H54 (cell line): ENCODE measurements around the gene UBAP2L.
"Not testable (repeated sequence)": the region's sequence is repeated elsewhere in the genome, so short reads cannot be mapped to it uniquely, and the experiment has no call there.

ENCODE experiments used
- DNase-seq: peaks from one replicate; pipeline ENCODE4 v3.0.0; 2011; ENCODE audit warnings: low spot score, mixed read lengths; ENCODE audit not compliant: insufficient read length
- FAIRE-seq: peaks from 3 replicates; lab custom pipeline; 2011; peaks lifted over from hg19 to GRCh38; lab: Jason Lieb, UNC
- POLR2A ChIP-seq: IDR thresholded peaks from 2 replicates; pipeline ENCODE4 v1.6.1; 2011; ENCODE audit warnings: low read depth, mild to moderate bottlenecking, low read length

The UBAP2L gene

GRCh38 chr1:154219541-154219940 lies 1.2 kb upstream of the UBAP2L start:
- DNase-seq = no peak
- no peak for FAIRE-seq
- no peak for TF ChIP-seq POLR2A

DNA sequence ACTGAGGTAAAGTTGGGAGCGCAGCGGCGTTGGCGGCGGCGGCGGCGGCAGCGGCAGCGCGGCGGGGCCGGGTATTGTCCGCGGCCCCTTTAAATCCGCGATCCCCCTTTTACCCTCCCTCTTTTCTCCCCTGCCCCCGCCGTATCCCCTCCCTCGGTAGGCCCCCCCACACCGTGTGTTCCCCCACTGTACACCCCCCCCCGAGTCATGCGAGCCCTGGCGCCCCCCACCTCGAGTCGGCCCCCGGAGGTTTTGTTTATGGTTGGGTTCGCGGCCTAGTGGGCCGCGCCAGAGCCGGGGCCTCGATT lies 169 bp downstream of the UBAP2L start:
- DNase-seq (no peak), FAIRE-seq (no peak)
- TF ChIP-seq POLR2A = peak; percentile 53

DNA sequence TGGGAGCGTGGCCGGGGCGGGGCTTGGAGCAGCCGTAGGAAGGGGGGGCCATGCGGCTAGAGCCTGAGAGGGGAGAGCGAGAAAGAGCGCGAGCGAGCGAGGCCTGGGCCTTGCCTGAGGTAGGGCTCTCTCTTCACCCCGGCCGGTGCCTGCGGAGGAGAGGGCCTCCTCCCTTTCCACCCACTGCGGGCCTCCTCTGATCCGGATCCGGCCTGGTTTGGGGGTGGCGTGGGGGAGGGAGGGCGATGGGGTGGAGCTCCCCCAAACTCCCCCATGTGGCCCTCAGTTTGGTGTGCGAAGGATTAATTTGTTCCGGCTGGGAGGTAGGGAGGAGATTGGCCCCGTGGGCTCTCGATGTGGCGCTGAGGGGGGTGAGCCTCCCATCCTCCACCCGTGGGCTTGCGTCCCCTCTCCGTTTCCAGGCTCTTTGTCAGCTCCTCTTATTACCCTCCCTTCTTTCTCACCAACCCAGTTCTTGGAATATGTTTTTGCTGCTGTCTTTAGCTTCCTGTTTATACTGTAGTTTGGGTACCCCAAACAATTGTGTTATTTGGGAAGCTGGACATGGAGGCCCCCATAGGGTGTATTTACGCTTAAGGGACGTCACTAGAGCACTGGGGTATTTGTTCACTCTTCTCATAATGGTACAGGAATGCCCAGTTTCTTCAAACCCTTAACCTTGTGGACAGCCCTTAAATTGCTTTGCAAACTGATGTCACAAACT lies 685 bp downstream of the UBAP2L start:
- peak; percentile 43; the same call in 1 of the 2 replicates for TF ChIP-seq POLR2A
- FAIRE-seq = no peak
- DNase-seq = no peak

- no peak for FAIRE-seq
- TF ChIP-seq POLR2A = no peak
- DNase-seq = no peak
Measured at GRCh38 chr1:154222518-154222917, 1.8 kb downstream of the UBAP2L start.

DNA sequence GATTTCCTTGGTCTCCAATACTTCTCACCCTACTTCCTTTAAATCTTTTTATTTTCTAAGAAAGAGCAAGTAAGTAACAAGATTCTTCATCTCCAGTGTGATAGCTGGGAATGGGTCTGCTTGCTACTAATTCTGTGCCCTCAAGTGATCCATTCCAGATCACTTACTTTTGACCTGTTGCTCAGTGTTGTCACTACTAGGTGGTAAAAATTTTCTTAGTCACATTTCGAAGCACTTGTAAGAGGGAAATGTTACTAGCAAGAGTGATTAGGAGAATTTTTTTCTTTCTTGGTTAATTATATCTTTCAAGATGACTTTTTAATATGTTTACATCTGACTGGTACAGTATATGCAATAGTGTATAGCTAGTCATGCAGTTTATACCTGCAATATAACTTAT lies 2.2 kb downstream of the UBAP2L start:
- FAIRE-seq (no peak), DNase-seq (no peak)
- no peak for TF ChIP-seq POLR2A

DNA sequence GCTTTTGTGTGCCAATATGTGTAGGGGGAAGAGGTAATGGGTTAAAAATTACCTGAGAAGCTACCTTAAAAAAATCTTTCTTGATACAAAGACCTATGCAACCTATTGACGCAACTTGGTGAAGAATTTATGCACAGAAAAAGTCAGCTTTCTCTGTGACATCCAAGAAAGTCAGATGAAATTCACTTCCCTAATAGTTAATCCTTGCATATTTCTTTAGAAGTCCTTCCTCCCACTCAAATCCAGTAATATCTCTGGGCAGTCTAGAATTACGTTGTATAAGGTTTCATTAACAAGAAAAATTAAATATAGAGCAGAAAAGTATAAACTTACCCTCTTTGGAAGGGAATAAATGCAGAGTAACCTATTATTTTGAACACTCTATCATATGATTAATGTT lies 2.9 kb downstream of the UBAP2L start:
- FAIRE-seq = no peak
- no peak for TF ChIP-seq POLR2A
- no peak for DNase-seq

DNA sequence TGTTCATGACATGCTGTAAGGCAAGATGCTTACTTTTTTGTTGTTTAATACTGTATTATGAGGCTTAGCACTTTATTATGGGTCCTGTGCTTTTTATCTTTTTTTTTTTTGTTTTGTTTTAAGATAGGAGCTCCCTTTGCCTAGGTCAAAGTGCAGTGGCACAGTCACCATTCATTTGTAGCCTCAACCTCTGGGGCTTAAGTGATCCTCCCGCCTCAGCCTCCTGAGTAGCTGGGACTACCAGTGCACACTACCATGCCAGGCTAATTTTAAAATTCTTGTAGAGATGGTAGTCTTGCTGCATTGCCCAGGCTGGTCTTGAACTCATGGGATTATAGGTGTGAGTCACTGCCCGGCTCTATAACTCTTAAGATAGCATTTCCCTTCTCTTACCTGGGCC lies 4.6 kb downstream of the UBAP2L start:
- DNase-seq (no peak), FAIRE-seq (no peak)
- no peak for TF ChIP-seq POLR2A

GRCh38 chr1:154231112-154231511 lies 10.4 kb downstream of the UBAP2L start:
- not testable (repeated sequence) for DNase-seq, FAIRE-seq

DNA sequence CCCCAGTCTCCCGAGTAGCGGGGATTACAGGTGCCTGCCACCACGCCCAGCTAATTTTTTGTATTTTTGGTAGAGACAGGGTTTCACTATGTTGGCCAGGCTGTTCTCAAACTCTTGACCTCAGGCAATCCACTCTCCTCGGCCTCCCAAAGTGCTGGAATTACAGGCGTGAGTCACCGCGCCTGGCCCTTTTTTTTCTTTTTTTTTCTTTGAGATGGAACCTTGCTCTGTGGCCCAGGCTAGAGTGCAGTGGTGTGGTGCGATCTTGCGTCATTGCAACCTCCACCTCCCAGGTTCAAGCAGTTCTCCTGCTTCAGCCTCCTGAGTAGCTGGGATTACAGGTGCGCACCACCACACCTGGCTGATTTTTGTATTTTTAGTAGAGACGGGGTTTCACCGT lies 12.4 kb downstream of the UBAP2L start:
- not testable (repeated sequence) for FAIRE-seq, DNase-seq

- DNase-seq = no peak
- TF ChIP-seq POLR2A = no peak
- no peak for FAIRE-seq
Measured at GRCh38 chr1:154236855-154237254, 16.1 kb downstream of the UBAP2L start.

GRCh38 chr1:154237435-154237834 lies 16.7 kb downstream of the UBAP2L start:
- no peak for TF ChIP-seq POLR2A
- FAIRE-seq (no peak), DNase-seq (no peak)

GRCh38 chr1:154237880-154238506 lies 17.2 kb downstream of the UBAP2L start:
- no peak for FAIRE-seq
- no peak for TF ChIP-seq POLR2A
- no peak for DNase-seq

- no peak for TF ChIP-seq POLR2A
- DNase-seq (no peak), FAIRE-seq (no peak)
Measured at GRCh38 chr1:154239491-154239890, 18.7 kb downstream of the UBAP2L start.

- no peak for DNase-seq
- FAIRE-seq = no peak
- no peak for TF ChIP-seq POLR2A
Measured at GRCh38 chr1:154240294-154240833, 19.6 kb downstream of the UBAP2L start.
